Mesenchymal stem cell (in vitro differentiated cells and primary cell): ENCODE measurements around the gene CMBL. TPM values are rescaled to one million over a fixed set of nuclear protein-coding genes. Genes with fewer than 3 reads are reported as not detected.

Experiments
- DNase-seq: peaks from one replicate; pipeline ENCODE4 v3.0.0-alpha.2; 2013
- H2AFZ ChIP-seq: one replicate; pipeline ENCODE4 v1.6.1; 2013; ENCODE audit warnings: low read depth, mild to moderate bottlenecking, control low read depth, inconsistent platforms, low read length, moderate library complexity
- H2AK5ac ChIP-seq: 2 replicates; pipeline ENCODE4 v1.6.1; 2013; ENCODE audit warnings: low read length, moderate library complexity, mild to moderate bottlenecking, inconsistent platforms; ENCODE audit not compliant: severe bottlenecking
- H2BK120ac ChIP-seq: one replicate; pipeline ENCODE4 v1.6.1; 2013; ENCODE audit warnings: low read depth, mild to moderate bottlenecking, inconsistent platforms, low read length, moderate library complexity
- H2BK12ac ChIP-seq, 2 experiments: one replicate each; pipeline ENCODE4 v1.6.1; 2013; ENCODE audit warnings: inconsistent platforms in 2 of 2, low read length in 2 of 2, mild to moderate bottlenecking in 2 of 2, moderate library complexity in 2 of 2, control low read depth in 1 of 2
- H2BK15ac ChIP-seq: one replicate; pipeline ENCODE4 v1.6.1; 2013; ENCODE audit warnings: mild to moderate bottlenecking, low read depth, inconsistent platforms; ENCODE audit not compliant: poor library complexity, severe bottlenecking
- H2BK5ac ChIP-seq: 2 replicates; pipeline ENCODE4 v1.6.1; 2013; ENCODE audit warnings: low read depth, mild to moderate bottlenecking, low read length, control low read depth, inconsistent platforms; ENCODE audit not compliant: poor library complexity, severe bottlenecking
- H3K14ac ChIP-seq, 2 experiments: one replicate each; pipeline ENCODE4 v1.6.1; 2013; ENCODE audit warnings: inconsistent platforms in 2 of 2, low read length in 2 of 2, control low read depth in 1 of 2, mild to moderate bottlenecking in 1 of 2, moderate library complexity in 1 of 2
- H3K18ac ChIP-seq, 2 experiments: one replicate each; pipeline ENCODE4 v1.6.1; 2013; ENCODE audit warnings: inconsistent platforms in 2 of 2, low read length in 2 of 2, control low read depth in 1 of 2, low read depth in 1 of 2, mild to moderate bottlenecking in 1 of 2
- H3K23ac ChIP-seq, 2 experiments: one replicate each; pipeline ENCODE4 v1.6.1; 2013; ENCODE audit warnings: inconsistent platforms in 2 of 2, low read length in 2 of 2, mild to moderate bottlenecking in 2 of 2, moderate library complexity in 2 of 2, control low read depth in 1 of 2
- H3K27ac ChIP-seq: 2 replicates; pipeline ENCODE4 v1.5.1; 2013; ENCODE audit warnings: mild to moderate bottlenecking, moderate library complexity, low read length, control low read depth, inconsistent platforms; ENCODE audit not compliant: poor library complexity, severe bottlenecking
- H3K27me3 ChIP-seq, 2 experiments: 2 replicates each; pipeline versions ENCODE4 v1.6.1 to v1.7.0; 2013; ENCODE audit warnings: low read length in 2 of 2, mild to moderate bottlenecking in 2 of 2, moderate library complexity in 2 of 2, control low read depth in 1 of 2, inconsistent platforms in 1 of 2; ENCODE audit not compliant: control insufficient read depth in 1 of 2, insufficient read depth in 1 of 2
- H3K36me3 ChIP-seq, 2 experiments: 2 replicates each; pipeline versions ENCODE4 v1.6.1 to v1.7.0; 2013; ENCODE audit warnings: low read length in 2 of 2, control low read depth in 1 of 2, inconsistent platforms in 1 of 2, low read depth in 1 of 2, mild to moderate bottlenecking in 1 of 2; ENCODE audit not compliant: insufficient read depth in 2 of 2, control insufficient read depth in 1 of 2
- H3K4ac ChIP-seq, 2 experiments: one replicate each; pipeline ENCODE4 v1.6.1; 2013; ENCODE audit warnings: inconsistent platforms in 2 of 2, low read length in 2 of 2, mild to moderate bottlenecking in 2 of 2, moderate library complexity in 2 of 2, control low read depth in 1 of 2, low read depth in 1 of 2
- H3K4me1 ChIP-seq: 2 replicates; pipeline ENCODE4 v1.6.1; 2013; ENCODE audit warnings: low read depth, low read length, control low read depth; ENCODE audit not compliant: control insufficient read depth, insufficient read depth
- H3K4me2 ChIP-seq: 2 replicates; pipeline ENCODE4 v1.6.1; 2013; ENCODE audit warnings: low read length, mild to moderate bottlenecking, inconsistent platforms; ENCODE audit not compliant: poor library complexity, severe bottlenecking
- H3K4me3 ChIP-seq, 2 experiments: 2 replicates each; pipeline versions ENCODE4 v1.5.1 to v1.7.0; 2013; ENCODE audit warnings: low read length in 2 of 2, mild to moderate bottlenecking in 2 of 2, control low read depth in 1 of 2, low read depth in 1 of 2; ENCODE audit not compliant: insufficient read depth in 1 of 2
- H3K79me1 ChIP-seq: replicated peaks from 2 replicates; pipeline ENCODE4 v1.6.1; 2013; ENCODE audit warnings: mild to moderate bottlenecking, control low read depth, low read length, inconsistent platforms; ENCODE audit not compliant: poor library complexity, severe bottlenecking
- H3K9ac ChIP-seq: 2 replicates; pipeline ENCODE4 v1.7.0; 2013; ENCODE audit warnings: mild to moderate bottlenecking, low read length, moderate library complexity
- H3K9me3 ChIP-seq: 2 replicates; pipeline ENCODE4 v1.7.0; 2013; ENCODE audit warnings: mild to moderate bottlenecking, low read length; ENCODE audit not compliant: control insufficient read depth
- H4K8ac ChIP-seq: one replicate; pipeline ENCODE4 v1.6.1; 2013; ENCODE audit warnings: inconsistent platforms, mild to moderate bottlenecking, low read length, moderate library complexity
- H4K91ac ChIP-seq: one replicate; pipeline ENCODE4 v1.6.1; 2013; ENCODE audit warnings: mild to moderate bottlenecking, low read length, inconsistent platforms
- WGBS: methylation state at CpG from one replicate; pipeline ENCODE4 v1.1.7; 2013; ENCODE audit warnings: mixed read lengths; 5-methylcytosine and 5-hydroxymethylcytosine counted together
- small RNA-seq: library from polyadenylated mRNA; stranded (forward); fragments of <200 nt; extraction: miRNeasy Mini kit (QIAGEN cat#:217004); gene quantifications from one replicate; pipeline ENCODE3, GENCODE V24; 2013; ENCODE audit warnings: low read depth

CMBL gene

DNA sequence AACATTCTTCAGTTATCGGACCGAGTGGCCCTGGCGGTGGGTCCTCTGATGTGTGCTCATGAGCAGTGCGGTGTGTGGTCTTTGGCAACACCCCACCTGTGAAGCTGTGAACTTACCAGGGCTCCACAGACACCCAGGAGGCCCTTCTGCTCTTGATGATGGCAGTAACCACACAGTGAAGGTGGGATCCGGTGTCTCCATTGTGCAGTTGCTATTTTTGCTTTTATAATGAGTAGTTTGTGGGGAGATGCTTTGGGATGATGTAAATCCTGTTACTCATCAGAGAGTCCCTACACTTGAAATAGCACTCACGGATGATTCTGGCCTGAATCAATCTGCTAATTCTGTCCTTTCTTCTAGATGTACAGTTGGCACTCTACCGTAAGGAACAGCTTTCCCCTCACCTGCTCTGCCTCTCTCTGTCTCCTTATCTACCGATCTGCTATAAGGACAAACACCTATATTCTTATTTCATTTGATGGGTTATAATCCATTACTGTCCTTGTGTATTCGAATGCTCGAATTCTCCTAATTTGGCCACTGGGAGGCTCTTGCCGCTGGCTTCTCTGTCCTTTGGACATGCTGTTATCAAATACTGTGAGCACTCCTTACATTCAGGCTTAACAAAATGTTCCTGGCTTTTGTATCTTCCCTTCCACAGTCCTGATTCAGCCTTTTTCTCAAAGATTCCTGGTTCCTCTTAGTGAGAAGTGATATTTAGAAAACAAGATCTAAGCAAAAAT lies 78.2 kb downstream of the CMBL start:
- DNase-seq = peak; percentile 16
- Histone ChIP-seq H3K4ac (no peak overlapping the region), H3K27ac (peak overlapping the region; percentile 66), H3K9ac (peak overlapping the region; percentile 50), H4K8ac (peak overlapping the region; percentile 4), H3K23ac (no peak overlapping the region), H2BK120ac (no peak overlapping the region), H3K79me1 (peaks cover 13% of the 10 kb centered on the region), H2BK15ac (no peak overlapping the region), H2AFZ (no peak overlapping the region), H4K91ac (no peak overlapping the region), H3K4me1 (peaks cover 15% of the 10 kb centered on the region), H3K9me3 (no peaks in the 10 kb centered on the region), H3K18ac (no peak overlapping the region), H2BK12ac (no peak overlapping the region), H3K4me2 (no peak overlapping the region), H3K14ac (no peak overlapping the region), H2BK5ac (no peak overlapping the region), H3K36me3 (peaks cover 0 to 8% of the 10 kb centered on the region in 2 experiments), H2AK5ac (no peak overlapping the region), H3K4me3 (no peak overlapping the region), H3K27me3 (no peaks in the 10 kb centered on the region)
- WGBS = 88% methylated on average over 11 of the region's 11 CpGs

DNA sequence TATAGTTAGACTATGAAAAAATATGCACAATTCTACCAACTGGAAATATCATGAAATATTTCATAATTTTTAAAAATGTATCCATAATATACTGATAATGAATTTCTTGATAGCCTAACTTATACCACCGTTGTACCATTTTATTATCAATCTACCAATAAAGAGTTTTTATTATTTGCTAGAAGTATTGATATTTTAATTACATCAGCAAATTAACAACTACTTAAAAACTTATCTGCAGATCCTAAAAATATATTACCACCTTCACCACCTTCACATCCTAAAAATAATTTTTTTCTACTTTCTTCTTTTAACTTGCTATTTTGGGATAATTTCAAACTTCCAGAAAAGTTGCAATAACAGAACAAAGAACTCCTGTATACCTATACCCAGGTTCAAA lies 79.4 kb downstream of the CMBL start:
- Histone ChIP-seq H3K4me3 (no peak overlapping the region), H2BK120ac (no peak overlapping the region), H3K4ac (no peak overlapping the region), H2AFZ (no peak overlapping the region), H3K9ac (no peak overlapping the region), H3K4me2 (no peak overlapping the region), H2BK12ac (no peak overlapping the region), H3K23ac (no peak overlapping the region), H4K91ac (no peak overlapping the region), H2BK5ac (no peak overlapping the region), H3K18ac (no peak overlapping the region), H2BK15ac (no peak overlapping the region), H3K36me3 (peaks cover 0 to 8% of the 10 kb centered on the region in 2 experiments), H3K27ac (no peak overlapping the region), H2AK5ac (no peak overlapping the region), H3K79me1 (peaks cover 13% of the 10 kb centered on the region), H3K9me3 (no peaks in the 10 kb centered on the region), H3K14ac (no peak overlapping the region), H3K4me1 (peaks cover 14% of the 10 kb centered on the region), H4K8ac (no peak overlapping the region), H3K27me3 (no peaks in the 10 kb centered on the region)
- no CpG with 5 or more reads among the region's 1 CpG for WGBS
- no peak for DNase-seq

Small RNA genes within 50 kb of the gene (small RNA-seq; reads per million reads assigned to genes)
- not detected for gene RF00019
